Measurements from ENCODE around the gene FAXDC2.

DNA sequence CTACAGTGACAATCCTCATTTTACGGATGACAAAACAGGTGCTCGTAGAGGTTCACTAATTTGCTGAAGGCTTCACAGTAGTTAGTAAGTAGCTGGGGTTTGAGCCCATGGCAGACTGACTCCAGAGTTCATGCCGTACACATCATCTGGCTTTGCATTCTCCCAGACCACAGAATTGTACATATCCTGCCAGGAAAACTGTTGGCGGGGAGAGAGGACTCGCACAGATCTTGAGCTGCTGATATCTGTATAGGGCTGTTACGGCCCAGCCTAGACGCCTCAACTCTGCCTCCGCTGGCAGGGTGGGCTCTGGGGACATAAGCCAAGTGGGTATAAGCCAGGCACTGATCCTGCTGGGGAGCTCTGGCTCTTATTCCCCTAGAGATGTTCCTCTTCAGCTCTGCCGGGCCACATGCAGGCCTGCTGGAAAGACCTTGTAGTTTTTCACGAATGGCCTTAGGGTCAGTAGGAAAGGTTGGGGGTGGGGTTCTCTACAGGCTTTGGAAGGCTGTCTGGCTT is 79.0 kb downstream of the FAXDC2 start:
- TF ChIP-seq, protein P1, sequence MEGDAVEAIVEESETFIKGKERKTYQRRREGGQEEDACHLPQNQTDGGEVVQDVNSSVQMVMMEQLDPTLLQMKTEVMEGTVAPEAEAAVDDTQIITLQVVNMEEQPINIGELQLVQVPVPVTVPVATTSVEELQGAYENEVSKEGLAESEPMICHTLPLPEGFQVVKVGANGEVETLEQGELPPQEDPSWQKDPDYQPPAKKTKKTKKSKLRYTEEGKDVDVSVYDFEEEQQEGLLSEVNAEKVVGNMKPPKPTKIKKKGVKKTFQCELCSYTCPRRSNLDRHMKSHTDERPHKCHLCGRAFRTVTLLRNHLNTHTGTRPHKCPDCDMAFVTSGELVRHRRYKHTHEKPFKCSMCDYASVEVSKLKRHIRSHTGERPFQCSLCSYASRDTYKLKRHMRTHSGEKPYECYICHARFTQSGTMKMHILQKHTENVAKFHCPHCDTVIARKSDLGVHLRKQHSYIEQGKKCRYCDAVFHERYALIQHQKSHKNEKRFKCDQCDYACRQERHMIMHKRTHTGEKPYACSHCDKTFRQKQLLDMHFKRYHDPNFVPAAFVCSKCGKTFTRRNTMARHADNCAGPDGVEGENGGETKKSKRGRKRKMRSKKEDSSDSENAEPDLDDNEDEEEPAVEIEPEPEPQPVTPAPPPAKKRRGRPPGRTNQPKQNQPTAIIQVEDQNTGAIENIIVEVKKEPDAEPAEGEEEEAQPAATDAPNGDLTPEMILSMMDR (IDR thresholded peaks at IDR 0.05), result no peak
- TF ChIP-seq POLR2A (IDR thresholded peaks at IDR 0.05), result no peak

All from body of pancreas (tissue), 4 donors.